Bronchial epithelial cell (primary cell): ENCODE measurements around the gene NUDT1. TPM values are rescaled to one million over a fixed set of nuclear protein-coding genes. Genes with fewer than 3 reads are reported as not detected.
"Not testable (repeated sequence)": the region's sequence is repeated elsewhere in the genome, so short reads cannot be mapped to it uniquely, and the experiment has no call there.

ENCODE experiments used
- DNase-seq: peaks from one replicate; pipeline ENCODE4 v3.0.0-alpha.2; 2010; ENCODE audit warnings: low read depth
- FAIRE-seq: peaks from 2 replicates; lab custom pipeline; 2011; peaks lifted over from hg19 to GRCh38; lab: Jason Lieb, UNC
- H3K27me3 ChIP-seq: 2 replicates; pipeline ENCODE4 v1.5.1; 2011; ENCODE audit warnings: low read length; ENCODE audit not compliant: control insufficient read depth, insufficient read depth
- H3K36me3 ChIP-seq: 2 replicates; pipeline ENCODE4 v1.5.1; 2011; ENCODE audit warnings: low read length; ENCODE audit not compliant: control insufficient read depth, insufficient read depth
- H3K4me3 ChIP-seq: 2 replicates; pipeline ENCODE4 v1.5.1; 2011; ENCODE audit warnings: mild to moderate bottlenecking, low read depth, low read length, control low read depth
- total RNA-seq: library from RNA; depleted of rRNA; stranded (reverse); fragments of >200 nt; gene quantifications from 2 replicates; pipeline ENCODE4 v1.2.1, GENCODE V29; 2014
- TF ChIP-seq, protein P1 (sequence below): IDR thresholded peaks from 2 replicates; pipeline ENCODE4 v1.5.1; 2011; ENCODE audit warnings: mild to moderate bottlenecking, moderate library complexity, low read length, control low read depth, inconsistent platforms; ENCODE audit not compliant: insufficient read depth, severe bottlenecking

Gene NUDT1
- total RNA-seq, 1 donor from 2014 or later, result 7.9 TPM

DNA sequence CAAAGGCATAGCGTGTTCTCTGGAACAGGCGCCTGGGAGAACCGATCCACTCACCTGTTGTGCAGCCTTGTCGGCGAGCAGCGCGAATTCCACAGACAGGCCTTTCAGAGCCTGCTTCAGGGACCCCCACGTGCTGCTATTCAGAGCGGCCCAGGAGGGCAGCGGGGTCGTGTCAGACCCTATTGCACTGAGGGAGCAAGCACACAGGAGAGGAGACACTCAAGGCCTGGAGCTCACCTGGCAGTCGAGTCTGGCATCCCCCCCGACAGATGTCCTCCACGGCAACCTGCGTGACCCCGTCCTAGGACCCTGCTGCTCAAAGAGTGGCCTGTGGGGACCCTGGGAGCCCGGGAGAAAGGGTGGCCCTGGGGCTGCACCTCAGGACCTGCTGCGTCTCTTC is 21.1 kb downstream of the NUDT1 start:
- no peak for FAIRE-seq
- no peaks in the 10 kb centered on the region for H3K27me3 ChIP-seq
- H3K4me3 ChIP-seq, result no peak overlapping the region
- peaks cover 4% of the 10 kb centered on the region for H3K36me3 ChIP-seq
- DNase-seq, result no peak
- TF ChIP-seq, protein P1, sequence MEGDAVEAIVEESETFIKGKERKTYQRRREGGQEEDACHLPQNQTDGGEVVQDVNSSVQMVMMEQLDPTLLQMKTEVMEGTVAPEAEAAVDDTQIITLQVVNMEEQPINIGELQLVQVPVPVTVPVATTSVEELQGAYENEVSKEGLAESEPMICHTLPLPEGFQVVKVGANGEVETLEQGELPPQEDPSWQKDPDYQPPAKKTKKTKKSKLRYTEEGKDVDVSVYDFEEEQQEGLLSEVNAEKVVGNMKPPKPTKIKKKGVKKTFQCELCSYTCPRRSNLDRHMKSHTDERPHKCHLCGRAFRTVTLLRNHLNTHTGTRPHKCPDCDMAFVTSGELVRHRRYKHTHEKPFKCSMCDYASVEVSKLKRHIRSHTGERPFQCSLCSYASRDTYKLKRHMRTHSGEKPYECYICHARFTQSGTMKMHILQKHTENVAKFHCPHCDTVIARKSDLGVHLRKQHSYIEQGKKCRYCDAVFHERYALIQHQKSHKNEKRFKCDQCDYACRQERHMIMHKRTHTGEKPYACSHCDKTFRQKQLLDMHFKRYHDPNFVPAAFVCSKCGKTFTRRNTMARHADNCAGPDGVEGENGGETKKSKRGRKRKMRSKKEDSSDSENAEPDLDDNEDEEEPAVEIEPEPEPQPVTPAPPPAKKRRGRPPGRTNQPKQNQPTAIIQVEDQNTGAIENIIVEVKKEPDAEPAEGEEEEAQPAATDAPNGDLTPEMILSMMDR, result no peak

DNA sequence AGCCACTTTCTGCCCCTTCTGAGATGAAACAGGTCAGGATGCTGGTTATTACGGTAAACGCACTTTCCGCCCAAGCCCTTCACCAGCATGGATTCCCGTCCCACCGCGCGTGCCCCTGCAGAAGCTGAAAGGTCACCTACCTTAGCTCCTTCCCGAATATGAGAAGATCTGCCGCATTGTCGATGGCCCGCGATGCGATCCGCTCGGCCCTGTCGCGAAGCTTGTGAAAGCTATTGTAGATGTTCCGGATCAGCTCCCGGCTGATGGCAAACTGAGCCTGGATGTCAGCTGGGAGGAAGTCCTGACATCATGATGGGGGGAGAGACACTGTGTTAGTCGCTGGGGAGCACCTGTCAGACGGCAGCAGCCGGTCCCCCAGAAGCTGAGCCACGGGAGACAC is 22.1 kb downstream of the NUDT1 start:
- peaks cover 4% of the 10 kb centered on the region for H3K36me3 ChIP-seq
- H3K27me3 ChIP-seq, result no peaks in the 10 kb centered on the region
- no peak overlapping the region for H3K4me3 ChIP-seq
- TF ChIP-seq, protein P1, result no peak
- FAIRE-seq (no peak), DNase-seq (no peak)

DNA sequence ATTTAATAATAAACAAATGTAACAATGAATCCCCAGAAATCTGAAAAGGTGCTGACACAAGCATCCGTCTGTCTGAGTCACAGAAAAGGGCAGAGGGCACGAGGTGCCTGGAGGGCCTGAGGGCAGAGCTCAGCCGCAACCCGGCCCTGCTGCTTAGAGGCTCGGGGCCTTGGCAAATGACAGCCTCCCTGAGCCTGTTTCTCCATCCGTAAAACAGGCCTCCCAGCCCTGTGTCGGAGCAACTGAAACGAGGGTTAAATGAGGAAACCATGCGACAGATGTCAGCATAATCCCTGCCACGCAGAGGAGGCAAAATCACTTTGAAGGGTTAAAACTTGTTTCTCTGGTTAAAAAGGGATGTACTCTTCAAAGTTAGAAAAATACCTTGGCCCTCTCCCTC is 24.9 kb downstream of the NUDT1 start:
- TF ChIP-seq, protein P1, result no peak
- FAIRE-seq (no peak), DNase-seq (peak; percentile 51)
- Histone ChIP-seq H3K36me3 (peaks cover 4% of the 10 kb centered on the region), H3K4me3 (no peak overlapping the region), H3K27me3 (no peaks in the 10 kb centered on the region)

DNA sequence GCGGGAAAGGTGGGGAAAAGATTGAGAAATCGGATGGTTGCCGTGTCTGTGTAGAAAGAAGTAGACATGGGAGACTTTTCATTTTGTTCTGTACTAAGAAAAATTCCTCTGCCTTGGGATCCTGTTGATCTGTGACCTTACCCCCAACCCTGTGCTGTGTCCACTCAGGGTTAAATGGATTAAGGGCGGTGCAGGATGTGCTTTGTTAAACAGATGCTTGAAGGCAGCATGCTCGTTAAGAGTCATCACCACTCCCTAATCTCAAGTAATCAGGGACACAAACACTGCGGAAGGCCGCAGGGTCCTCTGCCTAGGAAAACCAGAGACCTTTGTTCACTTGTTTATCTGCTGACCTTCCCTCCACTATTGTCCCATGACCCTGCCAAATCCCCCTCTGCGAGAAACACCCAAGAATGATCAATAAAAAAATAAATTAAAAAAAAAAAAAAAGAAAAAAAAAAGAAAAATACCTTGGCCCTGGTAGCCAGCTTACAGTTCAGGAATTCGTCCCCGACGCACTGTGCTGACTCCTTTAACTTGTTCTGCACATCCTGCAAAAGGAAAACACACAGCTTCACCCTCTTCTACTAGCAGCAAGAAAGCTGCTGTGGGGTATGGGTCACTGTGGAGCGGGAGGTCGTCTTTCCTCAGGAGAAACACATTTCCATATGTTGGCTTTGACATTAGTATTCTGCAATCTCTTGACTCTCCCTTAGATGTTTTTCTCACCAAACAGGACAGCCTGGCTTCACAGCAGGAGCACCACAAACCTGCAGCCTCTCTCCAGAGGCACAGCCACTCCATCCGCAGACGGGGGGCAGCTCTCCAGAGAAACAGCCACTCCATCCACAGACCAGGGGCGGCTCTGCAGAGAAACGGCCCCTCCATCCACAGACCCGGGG is 27.3 kb downstream of the NUDT1 start:
- not testable (repeated sequence) for FAIRE-seq, H3K27me3 ChIP-seq, H3K36me3 ChIP-seq, H3K4me3 ChIP-seq, DNase-seq

DNA sequence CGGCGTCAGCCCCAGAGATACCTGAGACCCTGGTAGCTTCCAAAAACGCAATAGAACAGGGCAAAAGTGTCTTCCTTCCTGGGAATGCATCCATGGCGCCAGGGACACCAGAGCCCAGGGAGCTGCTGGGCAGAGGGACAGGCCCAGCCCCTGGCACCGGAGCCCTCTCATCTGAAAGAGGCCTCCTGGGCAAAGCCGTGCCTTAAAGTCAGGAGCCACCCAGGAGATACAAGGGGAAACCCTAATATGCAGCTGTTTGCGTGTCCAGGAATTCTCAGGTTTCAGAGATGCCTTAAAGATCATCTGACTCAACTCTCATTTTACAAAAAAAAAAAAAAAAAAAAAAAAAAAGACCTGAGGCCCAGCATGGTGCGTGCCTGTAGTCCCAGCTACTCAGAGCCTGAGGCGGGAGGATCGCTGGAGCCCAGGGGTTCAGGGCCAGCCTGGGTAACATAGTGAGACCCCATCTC is 28.0 kb downstream of the NUDT1 start:
- TF ChIP-seq, protein P1, result no peak
- FAIRE-seq, result no peak
- DNase-seq, result no peak
- no peaks in the 10 kb centered on the region for H3K36me3 ChIP-seq
- H3K4me3 ChIP-seq, result no peak overlapping the region
- no peaks in the 10 kb centered on the region for H3K27me3 ChIP-seq

DNA sequence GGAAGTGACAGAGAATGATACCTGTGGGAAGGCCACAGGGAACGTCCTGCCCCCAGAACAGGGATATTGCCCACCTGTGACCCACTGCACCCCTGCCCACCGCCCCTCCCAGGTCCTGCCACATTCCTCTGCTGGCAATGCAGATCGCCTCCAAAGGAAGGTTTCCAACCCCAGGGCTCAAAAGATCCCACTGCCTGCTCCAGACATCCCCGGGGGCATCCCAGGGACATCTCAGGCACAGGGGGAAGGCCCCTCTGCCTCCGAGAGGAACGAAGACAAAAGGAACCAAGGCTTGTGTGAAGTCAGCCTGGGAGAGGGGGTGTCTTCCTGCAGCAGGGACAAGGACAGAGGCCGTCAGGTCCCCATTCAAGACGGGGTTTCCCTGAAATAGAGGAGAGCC is 28.5 kb downstream of the NUDT1 start:
- TF ChIP-seq, protein P1, result no peak
- no peak for FAIRE-seq
- Histone ChIP-seq H3K36me3 (no peaks in the 10 kb centered on the region), H3K27me3 (no peaks in the 10 kb centered on the region), H3K4me3 (no peak overlapping the region)
- no peak for DNase-seq
